B cell (primary cell): Measurements from ENCODE around the gene DCLK1. TPM values are rescaled to one million over a fixed set of nuclear protein-coding genes. Genes with fewer than 3 reads are reported as not detected.

ENCODE experiments used
- ATAC-seq: fragments of 200-7000 bp; cut with Tn5 transposase; one replicate; pipeline ENCODE4 v1.10.0; 2021; ENCODE audit warnings: low read depth, mild to moderate bottlenecking, moderate number of reproducible peaks, moderate library complexity
- CTCF ChIA-PET: fragments of 350-600 bp; sonication (Branson Sonifier 250); formaldehyde crosslinking; loops from one replicate; lab custom pipeline; 2021; ENCODE audit warnings: antibody characterized with exemption, inconsistent platforms; lab: Charles Lee
- POLR2A ChIA-PET: fragments of 350-600 bp; sonication (Branson Sonifier 250); formaldehyde crosslinking; loops from one replicate; lab custom pipeline; 2021; ENCODE audit warnings: antibody characterized with exemption; lab: Charles Lee
- DNase-seq: peaks from one replicate; pipeline ENCODE4 v3.0.0; 2013
- H2AFZ ChIP-seq: 2 replicates; pipeline ENCODE4 v1.6.1; 2012; ENCODE audit warnings: mild to moderate bottlenecking, low read depth, low read length; ENCODE audit not compliant: insufficient read depth, poor library complexity, severe bottlenecking
- H3K27ac ChIP-seq, 2 donors: 1 replicate in 1 of 2; 2 replicates in 1 of 2; pipeline ENCODE4 v1.5.1; 2012 to 2013; ENCODE audit warnings: low read length in 2 of 2, mild to moderate bottlenecking in 2 of 2, moderate library complexity in 1 of 2
- H3K27me3 ChIP-seq, 4 experiments: fragments of 200-600 bp in 1 of 4; sonication (generic) in 1 of 4; replicated peaks in 1 of 4; 1 replicate in 2 of 4; 2 replicates in 2 of 4; pipeline versions ENCODE4 v1.6.1 to v1.7.0; 2013 to 2016; ENCODE audit warnings: low read length in 3 of 4, mild to moderate bottlenecking in 2 of 4, mixed read lengths in 1 of 4, moderate library complexity in 1 of 4; ENCODE audit not compliant: insufficient read depth in 4 of 4, control insufficient read depth in 3 of 4; ENCODE audit errors: control extremely low read depth in 1 of 4
- H3K36me3 ChIP-seq, 2 experiments: replicated peaks in 1 of 2; 1 replicate in 1 of 2; 2 replicates in 1 of 2; pipeline versions ENCODE4 v1.6.1 to v1.7.1; 2013; ENCODE audit warnings: low read length in 1 of 2; ENCODE audit not compliant: insufficient read depth in 2 of 2, control insufficient read depth in 1 of 2; ENCODE audit errors: control extremely low read depth in 1 of 2, extremely low read depth in 1 of 2
- H3K4me1 ChIP-seq, 2 donors: fragments of 200-600 bp in 1 of 2; sonication (generic) in 1 of 2; 1 replicate in 1 of 2; 2 replicates in 1 of 2; pipeline versions ENCODE4 v1.5.1 to v1.6.1; 2013 to 2017; ENCODE audit warnings: low read length in 2 of 2; ENCODE audit not compliant: control insufficient read depth in 2 of 2, insufficient read depth in 2 of 2
- H3K4me2 ChIP-seq: replicated peaks from 2 replicates; pipeline ENCODE3; 2012; ENCODE audit warnings: mild to moderate bottlenecking, low read depth, low read length; ENCODE audit not compliant: poor library complexity, severe bottlenecking
- H3K4me3 ChIP-seq, 5 experiments: fragments of 200-600 bp in 1 of 5; sonication (generic) in 1 of 5; 1 replicate in 3 of 5; 2 replicates in 2 of 5; pipeline versions ENCODE4 v1.5.1 to v1.7.0; 2011 to 2016; ENCODE audit warnings: low read length in 4 of 5, mild to moderate bottlenecking in 4 of 5, low read depth in 2 of 5, control low read depth in 1 of 5, moderate library complexity in 1 of 5; ENCODE audit not compliant: insufficient read depth in 1 of 5; ENCODE audit errors: control extremely low read depth in 1 of 5, extremely low read depth in 1 of 5
- H3K79me2 ChIP-seq: fragments of 200-600 bp; sonication (generic); one replicate; pipeline ENCODE4 v1.6.0; 2016; ENCODE audit warnings: low read length; ENCODE audit not compliant: control insufficient read depth, insufficient read depth
- H3K9ac ChIP-seq: fragments of 200-600 bp; sonication (generic); 2 replicates; pipeline ENCODE4 v1.6.1; 2017; ENCODE audit warnings: mild to moderate bottlenecking, low read length, moderate library complexity
- H3K9me3 ChIP-seq, 3 donors: one replicate each; pipeline versions ENCODE4 v1.6.1 to v1.7.1; 2013; ENCODE audit warnings: low read length in 2 of 3; ENCODE audit not compliant: control insufficient read depth in 2 of 3, insufficient read depth in 1 of 3; ENCODE audit errors: control extremely low read depth in 1 of 3
- H4K20me1 ChIP-seq: 2 replicates; pipeline ENCODE4 v1.6.0; 2012; ENCODE audit warnings: mild to moderate bottlenecking, low read length; ENCODE audit not compliant: insufficient read depth, control insufficient read depth, poor library complexity, severe bottlenecking
- H3K27ac Mint-ChIP-seq: one replicate; pipeline ENCODE4 v1.8.0; 2021; ENCODE audit warnings: mixed read lengths
- H3K27me3 Mint-ChIP-seq: one replicate; pipeline ENCODE4 v1.8.0; 2021; ENCODE audit warnings: mixed read lengths
- H3K4me1 Mint-ChIP-seq: one replicate; pipeline ENCODE4 v1.8.0; 2021; ENCODE audit warnings: mixed read lengths
- H3K4me3 Mint-ChIP-seq: one replicate; pipeline ENCODE4 v1.8.0; 2021; ENCODE audit warnings: mixed read lengths
- H3K9me3 Mint-ChIP-seq: one replicate; pipeline ENCODE4 v1.8.0; 2022; ENCODE audit warnings: mixed read lengths; ENCODE audit not compliant: insufficient read depth
- CTCF ChIP-seq: fragments of 200-600 bp; IDR thresholded peaks from one replicate; pipeline ENCODE4 v1.8.0; 2022; ENCODE audit warnings: antibody characterized with exemption, mild to moderate bottlenecking
- EZH2 ChIP-seq: IDR thresholded peaks from 2 replicates; pipeline ENCODE4 v1.6.1; 2012; ENCODE audit warnings: borderline replicate concordance, low read depth, mild to moderate bottlenecking, moderate library complexity, low read length; ENCODE audit not compliant: insufficient read depth, poor library complexity, severe bottlenecking
- WGBS: methylation state at CpG from one replicate; pipeline ENCODE4 v1.1.5; 2013; ENCODE audit warnings: missing lambda C conversion rate; ENCODE audit not compliant: insufficient coverage; 5-methylcytosine and 5-hydroxymethylcytosine counted together
- intact Hi-C: fragments of 100-400 bp; cut with micrococcal nuclease; formaldehyde crosslinking; loops from one replicate; pipeline ENCODE4 v1.10.0; 2022
- polyA plus RNA-seq: library from polyadenylated mRNA; depleted of rRNA; stranded (reverse); fragments of >200 nt; gene quantifications from 2 replicates; pipeline ENCODE4 v1.2.3, GENCODE V29; 2012
- total RNA-seq, 2 donors: library from RNA; stranded (reverse); fragments of 120-200 nt in 1 of 2; gene quantifications; 1 replicate in 1 of 2; 2 replicates in 1 of 2; pipeline versions ENCODE4 v1.2.3 to v1.2.4, GENCODE V29; 2013 to 2022

DCLK1 gene
- total and polyA plus RNA-seq, 2 donors (not counting 1 experiment from before 2014, with no cell fraction given): not detected

- CTCF ChIA-PET: no interaction called here
- TF ChIP-seq EZH2 (no peak), CTCF (no peak)
Observed at GRCh38 chr13:36126491-36126890, 4.7 kb downstream of the DCLK1 start.

GRCh38 chr13:36125841-36126240 lies 5.3 kb downstream of the DCLK1 start:
- CTCF ChIA-PET: no interaction called here
- Histone ChIP-seq H3K9ac (no peak overlapping the region), H2AFZ (no peak overlapping the region), H3K9me3 (peaks cover 0 to 5% (median 0%) of the 10 kb centered on the region in 3 donors), H3K79me2 (no peaks in the 10 kb centered on the region), H3K27me3 (peaks cover 0 to 13% (median 2%) of the 10 kb centered on the region in 4 experiments), H3K36me3 (no peaks in the 10 kb centered on the region), H3K4me1 (no peaks in the 10 kb centered on the region), H3K4me2 (no peak overlapping the region), H3K27ac (no peak overlapping the region), H3K4me3 (no peak overlapping the region), H4K20me1 (no peaks in the 10 kb centered on the region)
- POLR2A ChIA-PET: no interaction called here
- Mint-ChIP-seq H3K9me3 (no peaks in the 10 kb centered on the region), H3K27me3 (peaks cover 9% of the 10 kb centered on the region), H3K4me1 (no peaks in the 10 kb centered on the region), H3K4me3 (no peak overlapping the region), H3K27ac (no peak overlapping the region)
- DNase-seq (no peak), ATAC-seq (no peak)
- intact Hi-C loops: no loop called here
- no peak for TF ChIP-seq CTCF
- no peak for TF ChIP-seq EZH2
- WGBS: 89% methylated on average over 22 of the region's 28 CpGs

More at GRCh38 chr13:36126491-36126890, 4.7 kb downstream of the DCLK1 start:
- 100% methylated on average over 1 of the region's 3 CpGs for WGBS
- H3K4me1 Mint-ChIP-seq: no peaks in the 10 kb centered on the region
- POLR2A ChIA-PET: no interaction called here
- Histone ChIP-seq H3K79me2 (no peaks in the 10 kb centered on the region), H3K27ac (no peak overlapping the region), H3K4me1 (no peaks in the 10 kb centered on the region), H3K9ac (no peak overlapping the region), H3K4me3 (no peak overlapping the region), H3K27me3 (peaks cover 0 to 17% (median 2%) of the 10 kb centered on the region in 4 experiments), H3K36me3 (no peaks in the 10 kb centered on the region), H4K20me1 (no peaks in the 10 kb centered on the region), H3K9me3 (peaks cover 0 to 5% (median 0%) of the 10 kb centered on the region in 3 donors), H3K4me2 (no peak overlapping the region), H2AFZ (no peak overlapping the region)
- no peak overlapping the region for H3K27ac Mint-ChIP-seq
- H3K27me3 Mint-ChIP-seq: peaks cover 9% of the 10 kb centered on the region
- DNase-seq (no peak), ATAC-seq (no peak)
- intact Hi-C loops: no loop called here
- no peaks in the 10 kb centered on the region for H3K9me3 Mint-ChIP-seq
- no peak overlapping the region for H3K4me3 Mint-ChIP-seq
